GM21515 (cell line): ENCODE measurements around the gene SHROOM4.

Source experiments
- ATAC-seq: cut with Tn5 transposase; IDR thresholded peaks from one replicate; pipeline ENCODE4 v1.9.1; 2021; ENCODE audit not compliant: unreplicated experiment

Gene SHROOM4

DNA sequence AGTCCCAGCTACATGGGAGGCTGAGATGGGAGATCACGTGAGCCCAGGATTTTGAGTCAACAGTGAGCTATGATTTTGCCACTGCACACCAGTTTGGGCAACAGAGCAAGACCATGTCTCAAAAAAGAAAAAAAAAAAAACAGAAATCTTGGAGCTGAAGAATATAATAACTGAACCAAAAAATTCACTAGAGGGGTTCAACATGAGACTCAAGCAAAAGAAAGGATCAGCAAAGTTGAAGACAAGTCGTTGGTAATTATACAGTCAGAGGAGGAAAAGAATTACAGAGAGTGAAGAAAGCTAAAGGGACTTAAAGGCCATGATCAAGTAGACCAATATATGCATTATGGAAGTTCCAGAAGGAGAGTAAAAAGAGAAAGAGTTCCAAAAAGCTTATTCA lies 26.9 kb downstream of the SHROOM4 start:
- ATAC-seq: no peak

DNA sequence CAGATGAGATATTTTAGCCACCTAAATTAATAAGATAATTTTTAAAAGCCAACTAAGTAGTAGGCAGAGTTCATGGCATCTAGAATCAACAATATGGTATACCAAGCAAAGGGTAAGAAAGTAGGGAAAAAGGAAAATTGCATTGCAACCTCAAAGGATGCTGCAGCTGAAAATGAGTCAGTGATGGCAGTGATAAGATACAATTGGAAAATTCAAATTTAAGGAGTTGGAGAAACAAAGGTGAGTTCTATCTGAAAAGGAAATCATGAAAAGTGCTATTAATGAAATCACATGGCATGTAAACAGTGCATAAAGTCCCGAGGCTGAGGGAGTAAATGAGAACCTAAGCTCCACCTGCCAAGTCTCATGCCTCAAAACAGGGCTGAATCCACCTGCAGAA lies 33.9 kb downstream of the SHROOM4 start:
- ATAC-seq: no peak

DNA sequence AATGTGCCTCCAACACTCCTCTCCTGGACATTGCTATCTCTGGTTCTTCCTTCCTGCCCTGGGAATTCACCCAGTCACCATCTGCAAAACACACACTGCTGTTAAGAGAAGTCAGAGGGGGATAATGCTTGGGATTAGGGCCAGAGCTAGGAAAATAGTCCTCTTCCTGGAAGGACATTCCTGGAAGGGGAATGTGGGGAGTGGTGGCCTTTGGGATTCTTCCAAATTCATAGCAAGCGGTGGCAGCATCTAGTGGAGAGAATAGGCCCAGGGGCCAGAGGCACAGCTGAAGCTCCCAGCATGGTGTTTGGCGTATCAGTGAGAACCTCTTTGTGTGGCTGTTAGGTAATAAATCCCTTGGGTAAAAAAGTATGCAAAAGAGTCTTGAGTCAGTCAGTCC lies 34.3 kb downstream of the SHROOM4 start:
- ATAC-seq: no peak

DNA sequence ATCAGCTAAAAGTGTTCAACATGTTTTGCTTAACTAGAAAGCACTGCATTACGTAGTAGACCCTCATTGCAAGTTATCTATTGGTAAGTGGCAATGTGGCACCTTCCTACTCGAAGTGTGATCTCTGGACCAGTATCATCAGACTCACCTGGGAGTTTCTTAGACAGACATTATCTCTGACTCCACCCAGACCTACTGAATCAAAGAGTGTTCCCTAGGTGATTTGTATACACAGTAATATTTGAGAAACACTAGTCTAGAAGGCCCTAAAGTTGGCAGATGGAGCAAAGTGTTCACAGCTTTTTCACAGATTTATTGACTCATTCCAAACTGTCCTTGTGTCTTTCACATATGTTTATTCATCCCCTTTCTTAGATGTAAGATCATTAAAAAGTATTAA lies 35.7 kb downstream of the SHROOM4 start:
- ATAC-seq: no peak

DNA sequence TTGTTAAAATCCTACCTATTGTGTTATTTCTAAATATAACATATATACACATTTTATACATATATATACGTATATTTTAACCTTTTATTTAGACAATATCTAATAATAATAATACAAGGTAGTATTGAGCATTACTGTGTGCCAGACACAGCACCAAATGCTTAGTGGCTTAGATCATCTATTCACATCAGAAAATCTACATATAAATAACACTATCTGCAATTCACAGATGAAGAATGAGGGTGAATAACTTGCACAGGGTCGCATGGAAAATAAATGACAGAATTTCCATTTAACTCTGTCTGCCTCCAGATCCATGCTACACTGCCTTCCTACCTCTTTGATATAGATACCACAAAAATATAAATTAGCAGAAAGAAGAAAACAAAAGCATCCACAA lies 37.7 kb downstream of the SHROOM4 start:
- no peak for ATAC-seq

DNA sequence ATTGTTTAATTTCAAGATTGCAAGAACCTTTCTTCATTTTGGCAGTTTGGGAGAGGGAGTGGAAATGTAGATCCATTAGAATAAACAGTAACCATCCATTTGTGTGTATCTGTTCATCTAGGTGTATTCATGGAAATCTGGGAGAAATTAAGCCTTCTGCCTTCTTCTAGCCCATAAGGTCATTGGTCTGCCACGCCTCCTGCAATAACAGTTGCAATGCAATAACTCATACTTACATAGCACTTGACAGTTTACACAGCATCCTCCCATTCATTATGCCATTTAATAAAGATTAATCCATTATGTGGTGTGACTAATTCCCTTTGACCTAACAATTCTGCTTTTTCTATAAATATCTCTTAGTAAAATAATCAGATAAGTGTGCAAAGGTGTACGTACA lies 42.6 kb downstream of the SHROOM4 start:
- no peak for ATAC-seq

DNA sequence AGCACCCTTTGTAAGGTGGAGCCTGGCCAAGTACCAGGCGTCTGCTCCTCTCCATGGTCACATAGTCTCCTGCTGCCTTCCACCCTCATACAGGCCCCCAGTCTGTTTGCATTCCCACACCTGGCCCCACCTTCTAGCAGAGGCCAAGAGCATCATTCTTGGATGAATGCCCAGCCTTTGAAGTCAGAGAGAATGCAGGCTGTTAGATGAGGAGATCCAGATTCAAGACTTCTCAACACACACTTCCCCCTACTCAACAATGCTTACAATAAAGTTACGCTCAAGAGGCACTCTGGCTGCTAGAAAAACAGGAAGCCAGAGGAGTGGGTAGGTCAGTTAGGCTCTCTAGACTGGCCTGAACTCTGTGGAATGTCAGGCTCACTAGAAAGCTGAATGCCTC lies 43.3 kb downstream of the SHROOM4 start:
- ATAC-seq: no peak

DNA sequence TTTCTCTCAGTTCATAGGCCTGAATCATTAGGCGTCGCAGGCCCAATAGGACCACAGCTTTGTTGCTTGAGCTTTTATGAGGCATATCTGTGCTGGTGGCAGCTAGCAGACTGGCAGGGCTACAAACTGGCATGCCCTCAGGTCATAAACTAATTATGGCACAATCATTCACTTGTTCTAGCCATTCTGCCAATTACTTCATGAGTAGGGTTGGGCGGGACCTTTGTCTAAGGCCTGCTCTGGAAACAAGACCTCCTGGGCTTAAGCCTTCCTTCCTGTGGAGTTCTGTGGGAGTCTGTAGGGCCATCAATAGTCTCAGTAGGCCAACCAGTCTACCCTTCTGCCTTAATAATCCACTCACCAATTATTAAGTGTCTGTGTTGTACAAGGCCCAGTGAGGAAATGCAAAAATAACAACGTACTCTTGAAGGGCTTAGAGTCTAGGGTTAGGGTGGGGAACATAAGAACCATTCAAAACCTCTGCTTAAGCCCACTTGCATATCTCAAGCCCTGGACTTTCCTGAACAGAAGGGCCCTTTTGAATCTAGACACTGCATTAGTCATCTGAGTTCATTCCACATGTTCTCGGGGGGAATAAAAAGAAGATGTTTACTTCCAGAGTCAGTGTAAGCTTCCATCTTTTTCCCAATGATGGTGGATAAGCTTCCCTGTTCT lies 44.5 kb downstream of the SHROOM4 start:
- no peak for ATAC-seq

DNA sequence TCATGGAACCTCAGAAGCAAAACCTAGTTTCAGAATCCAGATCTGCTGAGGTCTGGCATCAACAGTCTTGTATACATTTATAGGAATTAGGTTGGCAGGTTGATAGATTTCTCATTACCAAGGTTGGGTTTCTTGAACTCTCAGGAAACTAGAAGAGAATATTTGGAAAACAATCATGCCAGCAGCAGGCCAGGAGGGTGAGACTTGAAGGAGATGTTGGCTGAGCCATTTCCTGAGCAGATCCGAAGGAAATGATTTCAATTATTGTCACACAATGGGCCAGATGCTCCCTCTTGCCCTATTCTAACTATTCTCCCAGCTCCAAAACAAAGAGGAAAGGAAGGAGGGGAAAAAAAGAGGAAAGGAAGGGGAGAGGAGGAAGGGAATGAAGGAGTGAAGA lies 45.2 kb downstream of the SHROOM4 start:
- no peak for ATAC-seq

DNA sequence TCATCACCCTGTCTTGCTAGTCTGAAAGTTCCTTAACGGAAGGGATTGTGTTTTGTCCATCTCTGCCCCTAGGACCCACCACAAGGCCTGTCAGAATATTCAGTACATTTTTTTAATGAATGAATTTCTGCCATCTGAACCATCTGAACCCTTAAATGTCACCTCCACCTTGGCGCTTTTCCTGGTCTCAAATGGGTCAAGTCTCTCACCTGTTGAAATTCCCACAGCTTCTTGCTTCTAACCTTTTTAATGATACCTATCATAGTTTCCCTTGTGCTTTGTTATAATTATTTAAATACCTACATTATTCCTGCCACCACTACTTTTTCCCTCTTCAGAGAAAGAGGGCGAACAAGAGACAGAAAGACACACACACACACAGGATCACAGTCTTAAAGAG lies 48.0 kb downstream of the SHROOM4 start:
- ATAC-seq: no peak

DNA sequence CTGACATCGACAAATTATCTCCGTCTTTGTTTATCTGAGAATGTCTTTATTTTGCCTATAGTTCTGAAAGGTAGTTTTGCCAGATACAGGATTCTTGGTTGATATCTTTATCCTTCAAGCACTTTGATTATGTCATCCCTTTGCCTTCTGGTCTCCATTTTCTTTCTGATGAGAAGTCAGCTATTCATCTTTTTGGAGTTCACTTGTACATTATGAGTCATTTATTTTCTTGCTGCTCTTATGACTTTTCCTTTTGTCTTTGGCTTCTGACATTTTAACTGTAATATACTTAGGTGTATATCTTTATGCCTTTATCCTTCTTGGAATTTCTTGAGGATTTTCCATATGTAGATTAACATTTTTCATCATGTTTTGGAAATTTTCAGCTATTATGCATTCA lies 51.4 kb downstream of the SHROOM4 start:
- no peak for ATAC-seq

DNA sequence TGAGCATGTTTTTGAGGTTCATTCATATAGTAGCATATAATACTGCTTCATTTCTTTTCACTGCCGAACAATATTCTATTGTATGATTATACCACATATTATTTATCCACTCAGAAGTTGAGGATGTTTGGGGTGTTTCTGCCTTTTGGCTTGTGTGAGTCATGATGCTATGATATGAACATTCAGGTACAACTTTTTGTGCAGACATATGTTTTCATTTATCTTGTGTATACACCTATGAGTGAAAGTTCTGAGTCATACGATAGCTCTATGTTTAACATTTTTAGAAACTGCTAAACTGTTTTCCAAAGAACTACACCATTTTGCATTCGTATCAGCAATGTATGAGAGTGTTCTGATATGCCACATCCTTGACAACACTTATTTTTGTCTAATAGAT lies 57.7 kb downstream of the SHROOM4 start:
- no peak for ATAC-seq

DNA sequence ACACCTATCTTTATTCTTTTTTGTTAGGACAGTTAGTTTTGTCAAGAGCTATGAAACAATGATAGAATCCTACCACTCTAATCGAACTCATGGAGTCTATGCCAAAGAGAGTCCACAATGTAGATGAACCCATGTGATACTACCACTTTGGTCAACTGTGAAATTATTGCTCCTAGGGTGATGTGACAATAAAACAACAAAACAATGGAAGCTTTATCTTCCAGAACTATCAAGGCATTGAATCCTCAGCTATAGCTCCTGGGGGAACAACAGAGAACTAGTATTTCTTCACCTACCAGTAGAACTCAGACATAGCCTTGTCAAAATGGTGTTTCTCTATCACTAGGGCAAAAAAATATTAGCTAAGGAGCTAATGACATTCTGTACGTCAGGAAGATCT lies 62.9 kb downstream of the SHROOM4 start:
- ATAC-seq: no peak

DNA sequence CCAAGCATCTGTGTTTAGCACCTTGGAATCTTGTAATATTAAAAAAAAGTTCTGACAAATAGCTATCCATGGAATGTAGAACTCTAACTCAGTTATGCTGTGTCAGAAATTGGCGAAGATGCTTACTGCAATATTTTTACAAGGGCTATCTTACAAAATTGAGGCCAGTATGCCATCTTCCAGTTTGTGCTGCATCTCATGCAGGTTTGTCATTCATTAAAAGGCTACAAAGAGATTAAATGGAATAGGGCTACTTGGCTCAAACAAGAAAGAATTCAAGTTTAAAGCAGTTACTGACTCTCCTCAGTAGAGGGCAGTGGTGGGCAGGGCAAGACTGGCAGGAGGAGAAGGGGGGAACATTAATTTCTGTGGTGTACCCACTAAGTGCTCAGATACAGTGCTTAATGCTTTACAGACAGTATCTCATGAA lies 66.5 kb downstream of the SHROOM4 start:
- no peak for ATAC-seq

DNA sequence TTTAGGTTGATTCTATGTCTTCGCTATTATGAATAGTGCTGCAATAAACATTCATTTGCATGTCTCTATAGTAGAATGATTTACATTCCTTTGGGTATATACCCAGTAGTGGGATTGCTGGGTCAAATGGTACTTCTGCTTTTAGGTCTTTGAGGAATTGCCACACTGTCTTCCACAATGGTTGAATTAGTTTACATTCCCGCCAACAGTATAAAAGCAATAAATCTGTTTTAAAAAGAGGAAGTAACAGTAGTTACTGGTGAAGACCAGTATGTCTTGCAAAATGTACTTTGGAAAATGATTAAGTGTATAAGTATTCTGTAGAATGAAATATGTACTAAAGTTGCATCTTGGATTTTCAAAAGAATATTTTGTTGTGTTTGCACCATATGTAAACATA lies 77.3 kb downstream of the SHROOM4 start:
- ATAC-seq: no peak

DNA sequence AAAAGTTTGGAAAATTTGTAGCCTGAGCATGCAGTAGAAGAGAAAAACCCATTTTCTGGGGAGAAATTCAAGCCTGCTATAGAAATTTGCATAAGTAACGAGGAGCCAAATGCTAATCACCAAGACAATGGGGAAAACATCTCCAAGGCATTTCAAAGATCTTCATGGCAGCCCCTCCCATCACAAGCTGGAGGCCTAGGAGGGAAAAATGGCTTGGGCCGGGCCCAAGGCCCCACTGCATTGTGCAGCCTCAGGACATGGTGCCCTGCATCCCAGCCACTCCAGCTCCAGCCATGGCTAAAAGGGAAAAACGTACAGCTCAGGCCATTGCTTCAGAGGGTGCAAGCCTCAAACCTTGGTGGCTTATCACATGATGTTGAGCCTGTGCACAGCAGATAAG lies 87.7 kb downstream of the SHROOM4 start:
- no peak for ATAC-seq

DNA sequence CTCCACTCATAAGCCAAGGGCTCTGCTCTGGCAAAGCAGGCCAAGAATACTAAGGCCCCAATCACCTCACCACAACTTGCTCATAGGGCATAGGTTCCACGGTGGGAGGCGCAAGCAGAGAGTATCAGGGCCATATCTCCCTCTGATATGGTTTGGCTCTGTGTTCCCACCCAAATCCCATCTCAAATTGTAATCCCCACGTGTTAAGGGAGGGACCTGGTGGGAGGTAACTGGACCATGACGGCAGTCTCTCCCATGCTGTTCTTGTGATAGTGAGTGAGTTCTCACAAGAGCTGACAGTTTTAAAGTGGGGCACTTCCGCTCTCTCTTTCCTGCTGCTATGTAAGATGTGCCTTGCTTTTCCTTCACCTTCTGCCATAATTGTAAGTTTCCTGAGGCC lies 88.7 kb downstream of the SHROOM4 start:
- no peak for ATAC-seq

DNA sequence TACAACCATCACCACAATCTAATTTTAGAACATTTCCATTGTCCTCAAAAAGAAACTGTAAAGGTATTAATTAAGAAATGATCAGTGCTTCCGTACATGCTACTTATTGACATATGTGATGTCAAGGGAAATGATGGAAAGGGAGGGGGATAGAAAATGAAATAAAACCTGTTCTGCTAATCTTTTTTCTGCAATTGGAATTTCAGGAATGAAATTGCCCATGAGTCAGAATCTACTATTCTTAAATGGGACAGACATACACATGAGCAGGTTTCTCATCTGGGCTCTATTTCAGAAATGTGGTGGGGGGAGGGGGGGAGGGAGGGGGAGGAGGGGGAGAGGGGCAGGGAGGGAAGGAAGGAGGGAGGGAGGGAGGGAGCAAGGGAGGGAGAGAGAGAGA lies 91.0 kb downstream of the SHROOM4 start:
- no peak for ATAC-seq

DNA sequence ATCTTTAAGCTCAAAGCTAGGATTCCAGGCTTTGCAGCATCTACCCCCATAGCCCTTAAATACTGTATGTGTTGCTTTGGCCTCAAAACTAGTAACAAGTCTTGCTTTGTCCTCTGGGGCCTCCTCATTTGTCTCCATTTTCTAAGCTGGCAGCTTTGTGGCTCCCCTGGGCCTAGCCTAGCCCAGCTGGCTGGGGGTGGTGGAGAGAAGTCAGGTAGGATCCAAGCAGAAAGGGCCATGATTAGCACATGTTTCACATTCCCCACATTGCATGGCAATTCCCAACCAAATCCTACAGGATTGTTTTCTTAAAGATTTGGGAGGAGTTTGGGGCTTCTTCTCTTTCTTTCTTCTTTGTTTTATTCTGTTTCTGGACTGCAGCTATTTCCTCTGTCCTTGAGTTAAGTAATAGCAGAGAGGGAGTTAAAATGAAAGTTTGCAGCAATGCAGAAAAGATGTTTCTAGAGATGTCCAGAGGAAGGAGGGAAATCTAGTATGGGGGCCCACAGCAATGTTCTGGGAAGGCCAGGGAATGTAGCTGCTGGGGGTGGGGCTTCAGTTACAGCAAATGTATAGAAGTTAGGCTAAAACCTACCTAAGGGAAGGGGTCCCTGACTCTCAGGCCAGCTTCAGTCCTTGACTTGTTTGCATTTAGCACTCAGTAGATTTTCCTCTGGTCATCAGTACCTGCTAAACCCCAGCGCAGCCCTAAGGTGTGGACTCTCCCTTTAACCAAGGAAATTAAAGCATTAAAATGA lies 92.1 kb downstream of the SHROOM4 start:
- no peak for ATAC-seq

DNA sequence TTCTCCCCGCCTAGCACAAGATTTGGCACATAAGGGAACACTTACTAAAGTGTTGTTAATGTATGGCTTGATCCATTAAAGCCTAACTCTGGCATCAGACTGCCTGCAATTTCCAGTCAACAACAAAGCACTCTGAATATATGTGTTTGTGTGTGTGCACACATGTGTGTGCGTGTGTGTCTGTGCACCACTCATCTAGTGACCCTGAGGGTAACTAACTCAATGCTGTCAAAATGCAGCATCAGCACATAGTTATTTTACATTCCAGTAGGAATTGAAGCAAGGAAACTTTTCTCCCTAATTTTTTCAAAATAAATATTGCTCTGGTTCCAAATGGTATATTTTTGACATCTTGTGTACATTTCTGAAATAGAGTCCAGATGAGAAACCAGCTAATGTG lies 94.4 kb downstream of the SHROOM4 start:
- ATAC-seq: no peak

DNA sequence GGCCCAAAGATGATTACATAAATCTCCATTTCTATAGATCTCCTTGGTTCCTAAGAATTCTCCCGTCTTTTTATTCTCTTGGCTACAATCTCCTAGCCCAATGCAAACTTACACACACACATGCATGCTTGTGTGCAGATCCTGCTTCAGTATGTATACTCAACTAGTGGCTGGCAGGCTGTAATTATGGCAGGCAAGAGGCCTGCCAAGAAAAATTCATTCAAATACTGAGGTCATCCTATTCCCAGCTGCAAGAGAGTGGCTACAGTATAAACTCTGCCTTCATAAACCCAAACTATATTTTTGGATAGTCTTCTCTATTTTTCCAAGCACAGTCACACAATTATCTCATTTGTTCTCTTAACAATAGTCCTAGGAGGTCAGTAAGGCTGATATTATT lies 95.2 kb downstream of the SHROOM4 start:
- ATAC-seq: no peak

DNA sequence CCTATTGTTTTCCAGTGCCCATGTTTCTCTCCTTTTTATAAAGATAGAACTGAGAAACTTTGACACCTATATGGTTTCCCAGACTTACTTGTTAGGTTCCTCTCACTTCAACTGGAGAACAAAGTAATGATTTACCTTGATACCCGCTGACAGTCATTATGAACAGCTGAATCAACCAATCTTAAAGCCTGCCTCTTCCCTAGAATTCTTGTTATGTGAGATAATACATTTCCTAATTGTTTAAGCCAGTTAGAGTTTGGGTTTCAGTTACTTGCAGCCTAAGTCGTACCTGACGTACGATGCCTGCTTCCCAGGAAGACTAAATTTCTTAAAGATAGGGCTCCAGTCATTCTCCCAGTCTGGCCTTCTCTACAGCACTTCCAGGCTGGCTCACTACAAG lies 97.3 kb downstream of the SHROOM4 start:
- ATAC-seq: no peak

DNA sequence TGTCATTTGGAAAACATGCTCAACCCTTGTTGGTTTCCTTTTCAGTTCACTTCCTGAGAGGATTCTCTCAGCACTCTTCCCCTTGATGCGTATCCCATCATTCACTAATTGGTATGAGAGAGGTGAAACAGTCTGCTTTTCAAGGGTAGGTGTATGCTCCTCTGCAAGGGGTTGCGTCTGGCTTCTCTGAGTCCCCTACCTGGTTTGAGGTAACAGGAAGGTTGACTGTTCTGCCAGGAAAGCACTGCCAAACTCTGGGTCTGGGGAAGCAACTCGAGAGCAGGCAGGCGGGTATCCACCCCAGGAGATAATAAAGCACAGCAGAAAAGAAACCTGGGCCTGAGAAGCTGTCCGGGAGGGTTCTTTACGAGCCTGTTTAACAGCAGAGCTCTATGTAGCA lies 101.2 kb downstream of the SHROOM4 start:
- no peak for ATAC-seq
